ENCODE measurements around the gene LPCAT1. TPM values are rescaled to one million over a fixed set of nuclear protein-coding genes. Genes with fewer than 3 reads are reported as not detected.

The LPCAT1 gene
- total and polyA plus RNA-seq, 2 donors (not counting 3 experiments of a cell fraction or from before 2014, with no cell fraction given): 28.9 to 57.2 TPM

DNA sequence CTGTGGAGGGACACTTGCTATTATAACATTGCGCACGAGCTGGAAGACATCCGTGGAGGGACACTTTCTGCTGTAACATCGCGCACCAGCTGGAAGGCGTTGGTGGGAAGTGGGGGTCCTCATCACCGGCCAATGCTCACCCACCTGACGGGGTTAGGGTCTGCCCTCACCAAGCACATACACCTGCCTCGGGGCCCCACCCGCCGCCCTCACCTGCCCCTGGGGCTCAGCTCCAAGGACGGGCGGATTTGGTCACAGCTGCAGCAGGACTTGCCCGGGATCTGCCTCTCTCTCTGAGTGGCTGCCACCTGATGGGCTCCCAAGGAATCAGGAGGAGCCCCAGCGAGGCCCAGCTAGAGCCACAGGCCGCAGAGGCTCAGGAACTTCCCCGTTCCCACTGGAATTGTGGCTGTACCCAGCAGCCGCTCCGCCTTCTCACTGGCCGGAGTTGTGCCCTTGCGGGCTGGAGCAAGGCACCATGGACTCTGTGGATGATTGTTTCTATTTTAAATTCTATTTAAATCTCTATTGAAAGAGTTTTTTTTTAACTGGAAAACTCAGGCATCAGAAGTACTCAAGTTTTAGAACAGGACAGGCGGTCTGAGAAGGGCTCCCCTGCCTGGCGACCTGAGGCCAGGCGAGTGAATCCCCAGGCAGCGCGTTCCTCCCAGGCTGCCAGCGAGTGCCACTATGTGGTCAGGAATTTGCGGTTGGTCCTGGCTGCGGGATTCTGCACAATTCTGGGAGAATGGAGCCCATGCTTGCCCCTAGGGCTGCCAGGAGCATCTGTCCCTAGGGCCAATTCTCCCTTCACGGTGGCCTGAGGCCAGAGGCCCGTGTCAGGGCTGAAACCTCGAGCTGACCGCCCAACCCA, 39.7 kb downstream of the LPCAT1 start:
- POLR2A ChIA-PET: no interaction called here
- Histone ChIP-seq H3K79me2 (ENCODE audit: control insufficient read depth, insufficient read depth, low read length) (no peaks in the 10 kb centered on the region), H4K20me1 (replicated peaks; ENCODE audit: control insufficient read depth, extremely low read depth, insufficient read depth, low read length) (no peaks in the 10 kb centered on the region), H3K27ac (ENCODE audit: insufficient read depth, low read depth, low read length) (no peak overlapping the region), H3K9me3 (replicated peaks; ENCODE audit: control insufficient read depth, insufficient read depth, low read length) (no peaks in the 10 kb centered on the region), H3K4me2 (ENCODE audit: insufficient read depth, low read length) (no peak overlapping the region), H2AFZ (ENCODE audit: low read depth, low read length) (no peak overlapping the region), H3K36me3 (ENCODE audit: control insufficient read depth in 2 of 2, extremely low read depth in 1 of 2, insufficient read depth in 2 of 2, low read length in 2 of 2) (peaks cover 9 to 24% of the 10 kb centered on the region in 2 experiments), H3K4me1 (ENCODE audit: control insufficient read depth, extremely low read depth, insufficient read depth, low read length) (no peaks in the 10 kb centered on the region), H3K27me3 (ENCODE audit: control insufficient read depth in 2 of 2, insufficient read depth in 2 of 2, low read length in 2 of 2) (no peaks in the 10 kb centered on the region), H3K4me3 (replicated peaks in 1 of 3; ENCODE audit: insufficient read depth in 1 of 3, low read depth in 1 of 3, low read length in 3 of 3) (no peak overlapping the region), H3K9me1 (replicated peaks; ENCODE audit: control insufficient read depth, extremely low read depth, insufficient read depth, low read length) (no peaks in the 10 kb centered on the region), H3K9ac (replicated peaks; ENCODE audit: extremely low read depth, insufficient read depth, low read length) (no peak overlapping the region)
- FAIRE-seq (no peak), DNase-seq (ENCODE audit: low read depth, low spot score) (no peak)
- CTCF ChIA-PET: no interaction called here
- BruUV-seq (replicated peaks): no TSS peak
- intact Hi-C loops (cut with micrococcal nuclease): no loop called here
- TF ChIP-seq, protein P1, sequence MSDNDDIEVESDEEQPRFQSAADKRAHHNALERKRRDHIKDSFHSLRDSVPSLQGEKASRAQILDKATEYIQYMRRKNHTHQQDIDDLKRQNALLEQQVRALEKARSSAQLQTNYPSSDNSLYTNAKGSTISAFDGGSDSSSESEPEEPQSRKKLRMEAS (IDR thresholded peaks at IDR 0.05; ENCODE audit: insufficient read depth, insufficient read length): no peak
- dilution Hi-C loops (cut with MboI; ENCODE audit: extremely low pct_ligation_motif_present, low sequenced_read_pairs): no loop called here

DNA sequence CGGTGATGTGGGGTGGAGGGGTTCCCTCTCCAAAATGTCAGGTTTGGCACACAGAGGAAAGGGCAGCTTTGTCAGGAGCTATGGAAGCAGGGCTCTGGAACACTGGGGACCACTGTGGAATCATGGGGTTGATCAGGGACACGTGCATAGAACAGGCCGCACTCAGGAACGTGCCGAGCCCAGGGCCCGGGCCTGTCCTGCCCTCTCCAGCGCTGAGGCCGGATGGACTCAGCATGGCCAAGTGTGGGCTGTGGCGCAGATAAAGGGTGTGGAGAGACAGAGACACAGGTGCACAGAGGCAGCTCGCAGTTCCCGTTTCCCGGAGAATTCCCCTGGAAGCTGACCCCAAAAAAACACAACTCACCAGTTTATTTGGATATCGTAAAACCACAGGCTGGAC, 40.7 kb downstream of the LPCAT1 start:
- no peak for TF ChIP-seq JUN (IDR thresholded peaks at IDR 0.05; ENCODE audit: borderline replicate concordance, insufficient read depth, insufficient read length, low read depth)
- TF ChIP-seq, protein P1 (IDR thresholded peaks at IDR 0.05; ENCODE audit: insufficient read depth, insufficient read length): no peak
- no peak for TF ChIP-seq POLR2AphosphoS5 (IDR thresholded peaks at IDR 0.05; ENCODE audit: insufficient read depth, low read depth, low read length)
- TF ChIP-seq, protein P2, sequence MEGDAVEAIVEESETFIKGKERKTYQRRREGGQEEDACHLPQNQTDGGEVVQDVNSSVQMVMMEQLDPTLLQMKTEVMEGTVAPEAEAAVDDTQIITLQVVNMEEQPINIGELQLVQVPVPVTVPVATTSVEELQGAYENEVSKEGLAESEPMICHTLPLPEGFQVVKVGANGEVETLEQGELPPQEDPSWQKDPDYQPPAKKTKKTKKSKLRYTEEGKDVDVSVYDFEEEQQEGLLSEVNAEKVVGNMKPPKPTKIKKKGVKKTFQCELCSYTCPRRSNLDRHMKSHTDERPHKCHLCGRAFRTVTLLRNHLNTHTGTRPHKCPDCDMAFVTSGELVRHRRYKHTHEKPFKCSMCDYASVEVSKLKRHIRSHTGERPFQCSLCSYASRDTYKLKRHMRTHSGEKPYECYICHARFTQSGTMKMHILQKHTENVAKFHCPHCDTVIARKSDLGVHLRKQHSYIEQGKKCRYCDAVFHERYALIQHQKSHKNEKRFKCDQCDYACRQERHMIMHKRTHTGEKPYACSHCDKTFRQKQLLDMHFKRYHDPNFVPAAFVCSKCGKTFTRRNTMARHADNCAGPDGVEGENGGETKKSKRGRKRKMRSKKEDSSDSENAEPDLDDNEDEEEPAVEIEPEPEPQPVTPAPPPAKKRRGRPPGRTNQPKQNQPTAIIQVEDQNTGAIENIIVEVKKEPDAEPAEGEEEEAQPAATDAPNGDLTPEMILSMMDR (IDR thresholded peaks at IDR 0.05; ENCODE audit: extremely low read depth in 1 of 2, insufficient read depth in 1 of 2, low read depth in 1 of 2, low read length in 2 of 2): no peak
- TF ChIP-seq EZH2 (IDR thresholded peaks at IDR 0.05; ENCODE audit: borderline replicate concordance, low read depth, low read length, severe bottlenecking): no peak
- no peak for TF ChIP-seq MYC (IDR thresholded peaks at IDR 0.05; ENCODE audit: low read depth, low read length)
- no peak for TF ChIP-seq POLR2A (IDR thresholded peaks at IDR 0.05; ENCODE audit: low read depth, low read length)
- TF ChIP-seq GATA2 (IDR thresholded peaks at IDR 0.05; ENCODE audit: insufficient read depth, insufficient read length, low read depth, low read length): no peak
- H3K4me2 ChIP-seq (ENCODE audit: insufficient read depth, low read length): no peak overlapping the region
- no peaks in the 10 kb centered on the region for H3K9me3 ChIP-seq (replicated peaks; ENCODE audit: control insufficient read depth, insufficient read depth, low read length)
- CTCF ChIA-PET: no interaction called here
- no TSS peak for BruUV-seq (replicated peaks)
- dilution Hi-C loops (cut with MboI; ENCODE audit: extremely low pct_ligation_motif_present, low sequenced_read_pairs) (no loop called here), intact Hi-C loops (cut with micrococcal nuclease) (no loop called here)
- H3K36me3 ChIP-seq (ENCODE audit: control insufficient read depth in 2 of 2, extremely low read depth in 1 of 2, insufficient read depth in 2 of 2, low read length in 2 of 2): peaks cover 9 to 20% of the 10 kb centered on the region in 2 experiments
- H4K20me1 ChIP-seq (replicated peaks; ENCODE audit: control insufficient read depth, extremely low read depth, insufficient read depth, low read length): no peaks in the 10 kb centered on the region
- no peaks in the 10 kb centered on the region for H3K9me1 ChIP-seq (replicated peaks; ENCODE audit: control insufficient read depth, extremely low read depth, insufficient read depth, low read length)
- H2AFZ ChIP-seq (ENCODE audit: low read depth, low read length): no peak overlapping the region
- no peaks in the 10 kb centered on the region for H3K4me1 ChIP-seq (ENCODE audit: control insufficient read depth, extremely low read depth, insufficient read depth, low read length)
- FAIRE-seq (no peak), DNase-seq (ENCODE audit: low read depth, low spot score) (no peak)
- H3K27me3 ChIP-seq (ENCODE audit: control insufficient read depth in 2 of 2, insufficient read depth in 2 of 2, low read length in 2 of 2): no peaks in the 10 kb centered on the region
- POLR2A ChIA-PET: no interaction called here
- H3K27ac ChIP-seq (ENCODE audit: insufficient read depth, low read depth, low read length): no peak overlapping the region
- H3K9ac ChIP-seq (replicated peaks; ENCODE audit: extremely low read depth, insufficient read depth, low read length): no peak overlapping the region
- H3K79me2 ChIP-seq (ENCODE audit: control insufficient read depth, insufficient read depth, low read length): no peaks in the 10 kb centered on the region
- H3K4me3 ChIP-seq (replicated peaks in 1 of 3; ENCODE audit: insufficient read depth in 1 of 3, low read depth in 1 of 3, low read length in 3 of 3): no peak overlapping the region
